HG03039 (cell line): Measurements from ENCODE around the gene MRPS31.

Source experiments
- ATAC-seq: cut with Tn5 transposase; IDR thresholded peaks from one replicate; pipeline ENCODE4 v1.9.1; 2021; ENCODE audit warnings: mild to moderate bottlenecking, moderate library complexity; ENCODE audit not compliant: unreplicated experiment

The MRPS31 gene

DNA sequence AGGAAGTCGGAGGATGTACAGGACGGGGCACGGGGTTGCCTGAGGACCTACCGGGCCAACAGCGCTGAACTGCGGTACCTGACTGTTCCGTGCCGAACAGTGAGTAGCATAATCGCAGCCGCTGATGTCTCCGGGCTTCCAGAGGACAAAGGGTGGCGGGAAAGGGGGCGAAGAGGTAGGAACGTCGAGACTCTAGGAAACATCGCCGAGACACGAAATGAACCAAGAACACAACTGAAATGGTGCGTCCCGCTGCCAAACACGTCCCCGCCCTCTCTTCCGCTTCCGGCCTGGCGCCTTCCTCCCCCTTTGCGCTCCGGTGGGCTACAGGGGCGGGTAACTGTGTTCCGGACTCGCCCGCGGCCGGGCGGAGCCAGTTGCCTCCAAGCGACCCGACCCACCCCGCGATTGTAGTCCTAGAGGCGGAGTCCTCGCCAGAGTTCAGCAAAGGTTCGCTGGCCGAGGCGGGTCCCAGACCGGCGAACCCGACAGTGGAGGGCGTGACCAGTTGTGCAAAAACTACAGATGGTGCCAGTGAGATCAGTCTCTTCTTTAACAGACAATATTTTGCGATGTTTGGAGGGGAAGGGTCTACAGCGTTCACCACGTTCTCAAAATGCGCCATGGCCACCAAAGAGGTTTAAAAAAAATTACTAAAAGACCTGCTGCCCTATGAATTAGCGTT, at the start of gene MRPS31:
Gene MRPS31 (minus strand): TSS at position 257 of the 685 bp plus-strand sequence. CDS start 54 bp downstream, at position 203.
- peak; percentile 96 for ATAC-seq

- ATAC-seq: no peak
Measured at GRCh38 chr13:40819797-40820315, 48.9 kb upstream of the MRPS31 start.

GRCh38 chr13:40818926-40819325, 47.9 kb upstream of the MRPS31 start:
- no peak for ATAC-seq

DNA sequence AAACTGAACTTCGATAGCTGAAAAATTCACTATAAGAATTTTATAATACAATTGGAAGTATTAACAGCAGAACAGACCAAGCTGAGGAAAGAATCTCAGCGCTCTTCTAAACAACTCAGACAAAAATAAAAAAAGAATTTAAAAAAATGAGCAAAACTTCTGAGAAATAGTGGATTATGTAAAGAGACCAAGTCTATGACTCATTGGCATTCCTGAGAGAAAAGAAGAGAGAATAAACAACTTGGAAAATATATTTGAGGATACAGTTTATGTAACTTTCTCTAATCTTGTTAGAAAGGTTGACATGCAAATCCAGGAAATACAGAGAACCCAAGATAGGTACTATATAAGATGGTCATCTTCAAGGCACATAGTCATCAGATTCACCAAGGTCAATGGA, 43.8 kb upstream of the MRPS31 start:
- no peak for ATAC-seq

DNA sequence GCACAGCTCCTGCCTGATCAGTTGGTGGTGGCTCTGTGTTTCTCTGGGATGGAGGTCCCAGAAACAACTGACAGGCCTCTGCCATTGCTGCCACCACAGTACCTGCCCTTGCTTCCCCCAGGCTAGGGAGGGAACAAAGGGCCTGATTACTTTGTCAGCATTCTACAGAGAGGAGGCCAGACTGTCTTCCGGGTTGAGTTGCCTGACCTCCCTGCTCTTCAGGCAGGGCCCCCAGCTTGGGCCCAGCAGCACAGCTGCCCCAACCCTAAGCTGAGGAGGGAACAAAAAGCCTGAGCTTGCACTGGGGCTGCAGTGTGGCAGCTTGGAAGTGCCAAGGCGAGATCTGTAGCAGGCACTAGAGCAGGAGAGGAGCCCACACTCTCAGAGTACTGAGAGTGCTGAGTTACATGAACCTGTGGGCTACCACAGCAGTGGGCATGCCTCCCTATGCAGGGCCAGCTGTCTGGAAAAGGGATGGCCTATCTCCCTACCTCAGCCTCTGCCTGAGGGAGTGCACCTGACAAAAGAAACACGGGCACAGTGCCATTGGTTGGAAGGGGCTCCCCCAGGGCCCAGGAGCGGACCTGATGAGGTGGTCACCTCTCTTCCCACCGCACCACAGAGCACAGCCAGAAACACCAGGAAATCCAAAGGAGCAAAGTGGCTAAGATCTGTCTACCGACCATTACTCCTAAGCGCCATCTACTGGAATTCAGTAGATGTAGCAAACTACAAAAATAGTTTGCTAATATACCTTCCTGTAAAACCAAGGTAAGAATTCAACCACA, 42.9 kb upstream of the MRPS31 start:
- no peak for ATAC-seq

DNA sequence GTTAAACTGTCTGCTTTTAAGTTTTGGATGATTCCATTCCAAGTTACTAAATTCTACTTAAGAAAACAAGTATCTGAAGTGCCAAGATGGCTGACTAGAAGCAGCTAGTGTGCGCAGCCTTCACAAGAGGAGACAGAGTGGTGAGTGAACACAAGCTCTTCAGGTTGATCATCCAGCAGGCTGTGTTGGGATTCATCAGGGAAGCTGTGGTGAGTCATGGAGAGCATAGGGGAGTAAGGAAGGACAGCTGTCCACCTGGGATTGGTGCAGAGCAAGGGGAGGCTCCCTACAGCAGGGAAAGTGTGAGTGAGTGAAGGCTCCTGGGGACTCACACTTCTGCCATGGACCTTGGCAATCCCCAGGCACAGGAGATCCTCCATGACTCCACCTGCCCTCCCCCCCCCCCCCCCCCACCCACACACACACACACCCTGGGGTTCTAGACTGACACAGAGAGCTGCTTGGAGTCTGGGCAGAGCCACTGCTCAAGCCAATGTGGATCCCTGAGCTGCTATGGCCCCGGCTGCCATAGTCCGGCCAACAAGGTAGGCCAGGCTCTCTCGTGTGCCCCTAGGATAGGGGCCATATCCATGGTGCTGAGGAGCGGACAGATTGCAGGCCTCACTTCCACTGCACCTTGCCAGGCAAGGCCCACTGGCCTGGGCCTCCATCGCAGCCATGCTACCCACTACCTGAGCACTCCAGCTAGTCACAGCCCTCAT, 41.9 kb upstream of the MRPS31 start:
- ATAC-seq: no peak

- ATAC-seq: no peak
Measured at GRCh38 chr13:40812102-40812501, 41.1 kb upstream of the MRPS31 start.

DNA sequence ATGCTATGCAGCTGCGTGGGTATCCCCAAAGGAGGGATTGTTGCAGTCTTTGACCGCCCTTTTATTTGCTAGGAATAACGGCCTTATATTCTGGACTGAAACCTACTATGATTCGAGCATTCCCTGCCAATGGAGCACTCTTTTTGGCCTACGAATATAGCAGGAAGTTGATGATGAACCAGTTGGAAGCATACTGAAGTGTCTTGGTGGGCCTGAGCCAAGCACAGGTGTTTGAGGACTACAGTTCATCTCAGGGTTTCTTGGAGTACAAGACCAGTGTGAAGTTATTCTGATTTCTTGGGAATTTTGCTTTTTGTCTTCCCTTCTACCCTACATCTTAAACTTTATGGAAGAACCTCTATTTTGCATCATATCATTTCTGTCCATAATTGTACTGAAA, 38.5 kb upstream of the MRPS31 start:
- no peak for ATAC-seq

- no peak for ATAC-seq
Measured at GRCh38 chr13:40806241-40806640, 35.3 kb upstream of the MRPS31 start.

GRCh38 chr13:40803316-40803715, 32.3 kb upstream of the MRPS31 start:
- ATAC-seq: no peak

- no peak for ATAC-seq
Measured at GRCh38 chr13:40801255-40802217, 30.5 kb upstream of the MRPS31 start.

GRCh38 chr13:40800559-40800958, 29.6 kb upstream of the MRPS31 start:
- ATAC-seq: no peak

DNA sequence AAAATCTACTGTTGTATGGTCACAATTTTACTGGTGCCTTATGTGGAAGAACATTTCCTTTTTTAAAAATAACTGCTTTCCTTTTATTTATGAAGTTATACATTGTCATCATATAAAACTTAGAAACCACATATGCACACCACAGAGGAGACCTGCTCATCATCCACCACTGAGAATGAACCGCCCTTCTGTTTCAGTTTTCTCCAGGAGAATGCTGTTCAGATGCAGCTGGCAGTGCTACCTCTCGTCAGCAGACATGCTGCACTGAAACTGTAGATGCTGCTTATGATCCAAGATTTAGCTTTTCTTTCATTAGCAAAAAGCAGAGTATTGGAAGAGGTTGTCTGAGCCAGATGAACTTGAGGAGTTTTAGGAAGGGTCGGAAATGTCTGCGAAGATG, 28.5 kb upstream of the MRPS31 start:
- no peak for ATAC-seq

DNA sequence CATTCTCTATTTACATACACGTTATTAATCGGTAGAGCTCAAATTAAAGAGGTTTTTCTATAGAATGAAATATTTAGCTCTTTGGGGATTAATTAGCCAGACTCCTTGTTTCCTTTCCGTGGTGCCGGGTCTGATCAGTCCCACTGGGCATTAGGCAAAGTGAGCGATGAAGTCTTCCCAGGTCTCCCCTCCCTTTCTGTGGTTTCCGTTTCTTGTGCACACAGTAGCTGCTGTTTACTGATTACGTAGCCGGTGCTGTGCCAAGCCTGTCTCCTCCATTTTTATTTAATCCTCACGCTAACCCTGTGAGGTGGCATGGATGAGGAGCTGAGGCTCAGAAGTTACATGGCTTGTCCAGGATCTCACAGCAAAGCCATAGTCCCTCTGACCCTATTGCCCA, 27.4 kb upstream of the MRPS31 start:
- ATAC-seq: no peak

DNA sequence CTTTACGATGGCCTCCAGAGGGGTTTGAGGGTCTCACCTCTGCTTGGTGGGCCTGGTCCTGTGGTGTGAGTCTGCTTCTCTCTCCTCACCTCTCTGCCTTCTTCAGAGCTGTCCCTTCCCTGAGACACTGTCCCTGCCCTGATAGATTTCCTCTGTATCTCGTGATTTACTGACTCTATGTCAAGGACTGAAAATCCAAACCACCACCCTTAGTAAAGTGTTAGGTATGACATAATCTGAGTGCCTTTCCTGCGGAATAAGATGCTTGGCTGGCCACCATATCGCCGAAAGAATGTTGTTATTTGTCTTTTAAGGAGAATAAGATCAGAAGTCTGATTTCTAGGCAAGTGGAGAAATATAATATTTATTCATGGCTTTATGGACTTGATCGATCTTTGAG, 25.7 kb upstream of the MRPS31 start:
- no peak for ATAC-seq

- ATAC-seq: no peak
Measured at GRCh38 chr13:40794414-40795368, 23.7 kb upstream of the MRPS31 start.

GRCh38 chr13:40793339-40793738, 22.3 kb upstream of the MRPS31 start:
- no peak for ATAC-seq

DNA sequence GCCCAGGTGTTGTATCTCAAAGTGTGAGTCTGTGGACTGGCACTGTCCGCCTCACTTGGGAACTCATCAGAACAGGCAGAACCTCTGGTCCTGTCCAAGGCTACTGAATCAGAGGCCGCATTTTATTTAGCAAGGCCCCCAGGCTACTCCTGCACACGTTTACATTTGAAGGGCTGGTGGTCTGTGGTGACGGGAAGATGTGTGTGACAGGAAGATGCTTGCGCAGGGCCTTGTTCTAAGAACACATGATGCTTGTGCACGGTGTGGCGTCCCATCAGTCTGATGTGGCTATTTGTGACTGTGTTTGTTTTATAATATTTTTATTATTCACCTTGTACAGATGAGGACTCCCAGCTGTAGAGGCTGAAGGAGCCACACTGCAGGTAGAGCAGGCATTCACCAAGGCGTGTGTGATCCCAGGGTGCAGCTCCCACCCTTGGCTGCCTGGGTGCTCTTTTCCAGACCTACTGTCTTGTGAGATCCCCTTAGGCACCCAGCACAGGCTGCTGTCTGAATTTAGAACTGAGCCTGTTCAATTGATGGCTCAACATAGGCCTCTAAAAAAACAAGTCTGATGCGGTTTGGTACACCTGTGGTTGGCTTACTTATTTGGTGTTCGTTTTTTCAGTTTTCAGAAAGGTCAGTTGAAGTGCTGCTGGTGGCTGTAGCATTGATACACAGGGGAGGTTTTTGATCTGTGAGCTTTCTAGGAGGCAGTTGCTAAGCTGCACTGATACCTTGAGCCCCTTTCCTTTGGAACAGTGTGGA, 21.5 kb upstream of the MRPS31 start:
- no peak for ATAC-seq
